ENCODE results near the gene ZNF226.

- TF ChIP-seq EZH2 (IDR thresholded peaks at IDR 0.05) (no peak), POLR2AphosphoS5 (IDR thresholded peaks at IDR 0.05; ENCODE audit: borderline replicate concordance, low read depth, low read length) (no peak)
Observed at GRCh38 chr19:44202974-44203373, 38.1 kb downstream of the ZNF226 start.

All from SK-N-MC (cell line).